Neural cell (in vitro differentiated cells): ENCODE data around the gene JUND. TPM values are rescaled to one million over a fixed set of nuclear protein-coding genes. Genes with fewer than 3 reads are reported as not detected.

ENCODE experiments used
- H2AFZ ChIP-seq: fragments of 200-600, 300-800 bp; sonication (generic), shearing (Covaris generic); 2 replicates; pipeline ENCODE4 v1.6.0; 2014; ENCODE audit warnings: low read depth, mild to moderate bottlenecking, antibody characterized with exemption, low read length, moderate library complexity
- H3F3A ChIP-seq: fragments of 200-600 bp; shearing (Covaris generic); 2 replicates; pipeline ENCODE4 v1.6.1; 2016; ENCODE audit warnings: mild to moderate bottlenecking, moderate library complexity, mixed read lengths, antibody characterized with exemption, low read length; ENCODE audit not compliant: insufficient read depth, poor library complexity, severe bottlenecking
- H3K27ac ChIP-seq: fragments of 200-600, 300-800 bp; sonication (generic), shearing (Covaris generic); 2 replicates; pipeline ENCODE4 v1.5.1; 2014; ENCODE audit warnings: mild to moderate bottlenecking, low read length, moderate library complexity
- H3K27me3 ChIP-seq: fragments of 300-800, 200-600 bp; sonication (generic), shearing (Covaris generic); 2 replicates; pipeline ENCODE4 v1.6.0; 2014; ENCODE audit warnings: mild to moderate bottlenecking, low read depth, low read length, moderate library complexity; ENCODE audit not compliant: insufficient read depth
- H3K36me3 ChIP-seq: fragments of 300-800, 200-600 bp; sonication (generic), shearing (Covaris generic); 2 replicates; pipeline ENCODE4 v1.5.1; 2014; ENCODE audit warnings: mild to moderate bottlenecking, antibody characterized with exemption, low read length, moderate library complexity; ENCODE audit not compliant: insufficient read depth
- H3K4me2 ChIP-seq: fragments of 300-800, 200-600 bp; sonication (generic), shearing (Covaris generic); 2 replicates; pipeline ENCODE4 v1.6.0; 2014; ENCODE audit warnings: mild to moderate bottlenecking, low read length
- H3K4me3 ChIP-seq: fragments of 300-800, 200-600 bp; sonication (generic), shearing (Covaris generic); 2 replicates; pipeline ENCODE4 v1.5.1; 2014; ENCODE audit warnings: mild to moderate bottlenecking, low read length, moderate library complexity
- H3K79me2 ChIP-seq: fragments of 200-600 bp; shearing (Covaris generic); replicated peaks from 2 replicates; pipeline ENCODE4 v1.6.0; 2014; ENCODE audit warnings: mild to moderate bottlenecking, low read length, moderate library complexity; ENCODE audit not compliant: insufficient read depth
- H3K9ac ChIP-seq: fragments of 300-800, 200-600 bp; sonication (generic), shearing (Covaris generic); 2 replicates; pipeline ENCODE4 v1.6.1; 2016; ENCODE audit warnings: mild to moderate bottlenecking, low read length, mixed read lengths
- H3K9me2 ChIP-seq: fragments of 200-600 bp; shearing (Covaris generic); 2 replicates; pipeline ENCODE4 v1.6.1; 2016; ENCODE audit warnings: mild to moderate bottlenecking, low read length, mixed read lengths; ENCODE audit not compliant: insufficient read depth
- H3K9me3 ChIP-seq: fragments of 200-600, 300-800 bp; sonication (generic), shearing (Covaris generic); 2 replicates; pipeline ENCODE4 v1.6.1; 2016; ENCODE audit warnings: mild to moderate bottlenecking, mixed run types, low read length, moderate library complexity, mixed read lengths
- H4K20me1 ChIP-seq: fragments of 200-600 bp; shearing (Covaris generic); 2 replicates; pipeline ENCODE4 v1.6.1; 2016; ENCODE audit warnings: mild to moderate bottlenecking, mixed run types; ENCODE audit not compliant: insufficient read depth
- CTCF ChIP-seq: fragments of 450-650 bp; IDR thresholded peaks from 2 replicates; pipeline ENCODE4 v1.5.1; 2014; ENCODE audit warnings: antibody characterized with exemption, mild to moderate bottlenecking, moderate library complexity; ENCODE audit not compliant: poor library complexity, severe bottlenecking
- EP300 ChIP-seq: fragments of 450-650 bp; conservative IDR thresholded peaks from 2 replicates; pipeline ENCODE4 v1.6.1; 2014; ENCODE audit warnings: antibody characterized with exemption, mild to moderate bottlenecking, moderate library complexity; ENCODE audit not compliant: poor library complexity, severe bottlenecking
- EZH2 ChIP-seq: fragments of 200-600, 300-800 bp; shearing (Covaris generic), sonication (generic); IDR thresholded peaks from 2 replicates; pipeline ENCODE4 v1.6.1; 2014; ENCODE audit warnings: antibody characterized with exemption, low read length, borderline replicate concordance, mild to moderate bottlenecking; ENCODE audit not compliant: insufficient read depth, poor library complexity, severe bottlenecking
- MXI1 ChIP-seq: fragments of 450-650 bp; conservative IDR thresholded peaks from 2 replicates; pipeline ENCODE4 v1.6.1; 2014; ENCODE audit warnings: antibody characterized with exemption, mild to moderate bottlenecking; ENCODE audit not compliant: poor library complexity, severe bottlenecking
- POLR2AphosphoS5 ChIP-seq: IDR thresholded peaks from 2 replicates; pipeline ENCODE4 v1.6.1; 2012
- RAD21 ChIP-seq: fragments of 450-650 bp; conservative IDR thresholded peaks from 2 replicates; pipeline ENCODE4 v1.6.1; 2014; ENCODE audit warnings: antibody characterized with exemption, mild to moderate bottlenecking, moderate library complexity
- REST ChIP-seq: IDR thresholded peaks from 2 replicates; pipeline ENCODE4 v1.6.1; 2012; ENCODE audit warnings: borderline replicate concordance
- SMC3 ChIP-seq: fragments of 450-650 bp; conservative IDR thresholded peaks from 2 replicates; pipeline ENCODE4 v1.6.1; 2014; ENCODE audit warnings: antibody characterized with exemption, mild to moderate bottlenecking, moderate library complexity; ENCODE audit not compliant: poor library complexity
- TAF1 ChIP-seq: IDR thresholded peaks from 2 replicates; pipeline ENCODE4 v1.6.1; 2012; ENCODE audit warnings: low read depth
- polyA plus RNA-seq: library from polyadenylated mRNA; depleted of rRNA; stranded (reverse); fragments of >200 nt; gene quantifications from 2 replicates; pipeline ENCODE4 v1.2.3, GENCODE V29; 2014

The JUND gene
- polyA plus RNA-seq, 1 donor from 2014 or later, result 94.9 TPM

- peaks cover 40% of the 10 kb centered on the region for H4K20me1 ChIP-seq
Observed at GRCh38 chr19:18274781-18275356, 6.6 kb downstream of the JUND start.

DNA sequence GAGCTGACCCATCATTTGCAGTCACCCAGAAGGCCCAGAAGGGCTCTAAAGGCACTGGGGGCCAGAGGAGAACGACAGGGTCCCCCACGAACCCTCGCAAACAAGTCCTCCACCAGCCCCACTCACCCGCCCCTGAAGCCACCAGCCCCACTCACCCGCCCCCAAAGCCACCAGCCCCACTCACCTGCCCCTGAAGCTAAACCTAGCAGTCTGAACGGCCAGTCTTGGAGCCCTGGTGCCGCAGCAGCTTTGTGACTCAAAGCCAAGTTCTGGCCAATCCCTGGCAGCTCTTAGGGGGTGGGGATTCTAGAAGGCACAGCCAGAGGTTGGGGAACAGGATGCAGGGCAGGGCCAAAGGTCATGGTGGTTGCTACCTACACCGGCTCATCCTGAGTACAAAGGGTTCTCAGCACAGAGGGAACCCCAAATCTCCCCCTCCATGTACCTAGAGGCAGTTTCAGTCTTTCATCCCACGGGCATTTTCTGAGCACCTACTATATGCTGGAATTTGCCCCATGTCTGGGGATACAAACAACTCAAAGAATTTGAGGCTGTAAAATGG, 7.1 kb downstream of the JUND start, which contains the start of gene IQCN:
IQCN (minus strand) TSS at position 234 of the 562 bp plus-strand sequence. CDS start 4,974 bp downstream, outside the sequence.
- Histone ChIP-seq H3K9me2 (no peaks in the 10 kb centered on the region), H3F3A (no peaks in the 10 kb centered on the region), H3K4me3 (no peak within 1 kb of the TSS), H3K4me2 (no peak within 1 kb of the TSS), H4K20me1 (peaks cover 35% of the 10 kb centered on the region), H3K27ac (no peak within 1 kb of the TSS), H3K9me3 (no peaks in the 10 kb centered on the region), H3K9ac (no peak within 1 kb of the TSS), H2AFZ (no peak within 1 kb of the TSS), H3K36me3 (peaks cover 15% of the 10 kb centered on the region), H3K79me2 (peaks cover 47% of the 10 kb centered on the region), H3K27me3 (no peaks in the 10 kb centered on the region)
- TF ChIP-seq CTCF (no peak), RAD21 (no peak), MXI1 (no peak), EZH2 (no peak), EP300 (no peak), TAF1 (no peak), REST (no peak), POLR2AphosphoS5 (no peak), SMC3 (no peak)

More at GRCh38 chr19:18274781-18275356, 6.6 kb downstream of the JUND start:
- Histone ChIP-seq H3K79me2 (peaks cover 53% of the 10 kb centered on the region), H3F3A (no peaks in the 10 kb centered on the region), H3K9me2 (no peaks in the 10 kb centered on the region), H3K36me3 (peaks cover 15% of the 10 kb centered on the region), H2AFZ (no peak overlapping the region), H3K27ac (no peak overlapping the region), H3K4me2 (no peak overlapping the region), H3K27me3 (no peaks in the 10 kb centered on the region), H3K4me3 (no peak overlapping the region), H3K9me3 (no peaks in the 10 kb centered on the region), H3K9ac (no peak overlapping the region)
- no peak for TF ChIP-seq RAD21
- no peak for TF ChIP-seq EP300
- no peak for TF ChIP-seq REST
- no peak for TF ChIP-seq EZH2
- no peak for TF ChIP-seq SMC3
- no peak for TF ChIP-seq MXI1
- no peak for TF ChIP-seq TAF1
